Measurements from ENCODE around the gene CLASRP. TPM values are rescaled to one million over a fixed set of nuclear protein-coding genes. Genes with fewer than 3 reads are reported as not detected.

Gene CLASRP
- total RNA-seq, 1 experiment from 2014 or later, result 79.9 TPM

DNA sequence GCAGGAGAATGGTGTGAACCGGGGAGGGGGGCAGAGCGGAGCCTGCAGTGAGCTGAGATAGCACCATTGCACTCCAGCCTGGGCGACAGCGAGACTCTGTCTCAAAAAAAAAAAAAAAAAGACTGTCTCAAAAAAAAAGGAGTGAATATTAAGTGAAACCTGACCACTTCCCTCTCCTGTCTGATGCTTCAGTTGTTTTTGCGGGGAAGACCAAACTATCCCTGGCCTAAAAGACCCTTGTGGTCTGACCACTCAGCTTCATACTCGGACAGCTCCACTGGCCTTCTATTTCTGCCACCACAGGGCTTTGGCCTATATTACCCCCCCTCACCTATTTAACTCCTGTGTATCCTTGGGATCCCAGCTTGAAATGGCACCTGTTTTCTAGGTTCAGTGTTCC, 2.3 kb downstream of the CLASRP start:
- Histone ChIP-seq H3K4me1 (ENCODE audit: control insufficient read depth in 1 of 2, insufficient read depth in 2 of 2, low read length in 2 of 2) (peaks cover 7 to 9% of the 10 kb centered on the region in 2 experiments), H3K9me2 (ENCODE audit: insufficient read depth) (no peaks in the 10 kb centered on the region), H4K20me1 (ENCODE audit: insufficient read depth) (peaks cover 15% of the 10 kb centered on the region; the same call in 1 of the 2 replicates), H3K9ac (ENCODE audit: low read length) (no peak overlapping the region), H3K9me3 (ENCODE audit: control insufficient read depth in 1 of 2, insufficient read depth in 1 of 2, low read depth in 1 of 2, low read length in 2 of 2) (no peaks in the 10 kb centered on the region), H3K4me3 (replicated peaks in 1 of 2; ENCODE audit: low read depth in 1 of 2, low read length in 2 of 2) (no peak overlapping the region), H3K79me2 (ENCODE audit: insufficient read depth, low read length) (peaks cover 70% of the 10 kb centered on the region), H3K4me2 (ENCODE audit: low read length) (no peak overlapping the region), H3K27ac (ENCODE audit: low read depth, low read length) (no peak overlapping the region), H2AFZ (ENCODE audit: low read depth, low read length, poor library complexity, severe bottlenecking) (no peak overlapping the region), H3K36me3 (ENCODE audit: control insufficient read depth in 1 of 2, insufficient read depth in 2 of 2, low read length in 2 of 2) (peaks cover 38 to 42% of the 10 kb centered on the region in 2 experiments), H3K27me3 (ENCODE audit: insufficient read depth, low read length) (no peaks in the 10 kb centered on the region)
- DNase-seq (ENCODE audit: low read depth, low spot score) (no peak), ATAC-seq (no peak)
- CTCF ChIA-PET, result no interaction called here
- no TSS peak for BruUV-seq (replicated peaks)
- TF ChIP-seq, protein P1, sequence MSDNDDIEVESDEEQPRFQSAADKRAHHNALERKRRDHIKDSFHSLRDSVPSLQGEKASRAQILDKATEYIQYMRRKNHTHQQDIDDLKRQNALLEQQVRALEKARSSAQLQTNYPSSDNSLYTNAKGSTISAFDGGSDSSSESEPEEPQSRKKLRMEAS (IDR thresholded peaks at IDR 0.05), result no peak
- TF ChIP-seq YY1 (IDR thresholded peaks at IDR 0.05; ENCODE audit: extremely low read depth, insufficient replicate concordance, low read depth, low read length) (no peak), POLR2A (IDR thresholded peaks at IDR 0.05; ENCODE audit: borderline replicate concordance, extremely low read depth, insufficient read depth, insufficient read length) (no peak), JUND (IDR thresholded peaks at IDR 0.05) (no peak), SIN3A (IDR thresholded peaks at IDR 0.05; ENCODE audit: low read depth) (no peak), EZH2phosphoT487 (IDR thresholded peaks at IDR 0.05; ENCODE audit: borderline replicate concordance) (no peak)
- POLR2A ChIA-PET, result no interaction called here
- intact Hi-C loops (cut with micrococcal nuclease), result no loop called here
- RAD21 ChIA-PET (ENCODE audit: low non-redundant PET in 1 of 2, low total read pairs in 2 of 2, uncharacterized antibody in 2 of 2, unreplicated experiment in 2 of 2), result no interaction called here

DNA sequence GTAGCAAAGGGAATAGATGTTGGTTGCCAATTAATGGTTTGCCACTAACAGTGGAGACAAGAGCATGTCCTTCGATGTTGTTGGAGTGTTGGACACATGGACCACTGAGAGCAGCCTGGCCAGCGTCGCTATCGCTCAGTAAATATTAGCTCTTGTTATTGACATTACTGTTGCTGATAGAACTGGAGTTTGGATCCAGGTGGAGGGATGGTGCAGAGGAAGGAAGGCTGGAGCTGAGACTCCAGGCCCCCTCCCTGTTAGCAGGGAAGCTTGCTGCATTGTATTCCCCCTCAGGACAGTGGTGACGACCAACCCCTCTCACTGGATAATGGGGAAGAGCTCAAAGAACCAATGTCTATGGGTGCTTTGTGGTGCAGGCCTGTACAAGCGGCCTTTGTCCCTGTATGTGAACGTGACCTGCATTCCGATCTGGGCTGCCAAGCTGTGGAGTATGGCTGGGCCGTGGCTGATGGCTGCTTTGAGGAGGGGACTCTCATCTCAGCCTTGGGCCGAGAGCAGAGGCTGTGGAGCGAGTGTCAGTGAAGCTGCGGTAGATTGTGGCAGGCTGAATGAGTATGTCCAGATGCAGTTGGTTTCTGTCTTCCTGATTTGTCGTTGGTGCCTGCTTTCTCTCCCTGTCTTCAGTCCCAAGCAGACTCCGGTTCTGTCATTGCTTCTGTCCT, 7.0 kb downstream of the CLASRP start:
- DNase-seq (ENCODE audit: low read depth, low spot score) (no peak), ATAC-seq (no peak)
- no peaks in the 10 kb centered on the region for H3K9me3 ChIP-seq (ENCODE audit: control insufficient read depth in 1 of 2, insufficient read depth in 1 of 2, low read depth in 1 of 2, low read length in 2 of 2)
- H4K20me1 ChIP-seq (ENCODE audit: insufficient read depth), result 0 out of 2 replicates have a peak, but pooled peaks cover 3% of the 10 kb centered on the region
- no peak overlapping the region for H2AFZ ChIP-seq (ENCODE audit: low read depth, low read length, poor library complexity, severe bottlenecking)
- no peak overlapping the region for H3K4me3 ChIP-seq (replicated peaks in 1 of 2; ENCODE audit: low read depth in 1 of 2, low read length in 2 of 2)
- ChIA-PET POLR2A (no interaction called here), RAD21 (ENCODE audit: low non-redundant PET in 1 of 2, low total read pairs in 2 of 2, uncharacterized antibody in 2 of 2, unreplicated experiment in 2 of 2) (no interaction called here), CTCF (interaction anchor here (1.8 kb wide), 1 partner anchor 14 kb away, joined by 7 read pairs; no protein-coding TSS in a partner anchor)
- H3K27ac ChIP-seq (ENCODE audit: low read depth, low read length), result no peak overlapping the region
- H3K79me2 ChIP-seq (ENCODE audit: insufficient read depth, low read length), result peaks cover 98% of the 10 kb centered on the region
- no TSS peak for BruUV-seq (replicated peaks)
- H3K4me1 ChIP-seq (ENCODE audit: control insufficient read depth in 1 of 2, insufficient read depth in 2 of 2, low read length in 2 of 2), result peaks cover under 1 to 20% of the 10 kb centered on the region in 2 experiments; a peak in 3 of 4 replicates
- intact Hi-C loops (cut with micrococcal nuclease), result no loop called here
- H3K36me3 ChIP-seq (ENCODE audit: control insufficient read depth in 1 of 2, insufficient read depth in 2 of 2, low read length in 2 of 2), result peaks cover 37 to 41% of the 10 kb centered on the region in 2 experiments
- H3K4me2 ChIP-seq (ENCODE audit: low read length), result no peak overlapping the region
- no peaks in the 10 kb centered on the region for H3K9me2 ChIP-seq (ENCODE audit: insufficient read depth)
- H3K27me3 ChIP-seq (ENCODE audit: insufficient read depth, low read length), result no peaks in the 10 kb centered on the region
- no peak overlapping the region for H3K9ac ChIP-seq (ENCODE audit: low read length)
- TF ChIP-seq SP1 (IDR thresholded peaks at IDR 0.05; ENCODE audit: low read depth), result no peak
- no peak for TF ChIP-seq POLR2AphosphoS5 (IDR thresholded peaks at IDR 0.05; ENCODE audit: low read depth, low read length)
- no peak for TF ChIP-seq FOSL1 (IDR thresholded peaks at IDR 0.05; ENCODE audit: low read depth)
- TF ChIP-seq, protein P2, sequence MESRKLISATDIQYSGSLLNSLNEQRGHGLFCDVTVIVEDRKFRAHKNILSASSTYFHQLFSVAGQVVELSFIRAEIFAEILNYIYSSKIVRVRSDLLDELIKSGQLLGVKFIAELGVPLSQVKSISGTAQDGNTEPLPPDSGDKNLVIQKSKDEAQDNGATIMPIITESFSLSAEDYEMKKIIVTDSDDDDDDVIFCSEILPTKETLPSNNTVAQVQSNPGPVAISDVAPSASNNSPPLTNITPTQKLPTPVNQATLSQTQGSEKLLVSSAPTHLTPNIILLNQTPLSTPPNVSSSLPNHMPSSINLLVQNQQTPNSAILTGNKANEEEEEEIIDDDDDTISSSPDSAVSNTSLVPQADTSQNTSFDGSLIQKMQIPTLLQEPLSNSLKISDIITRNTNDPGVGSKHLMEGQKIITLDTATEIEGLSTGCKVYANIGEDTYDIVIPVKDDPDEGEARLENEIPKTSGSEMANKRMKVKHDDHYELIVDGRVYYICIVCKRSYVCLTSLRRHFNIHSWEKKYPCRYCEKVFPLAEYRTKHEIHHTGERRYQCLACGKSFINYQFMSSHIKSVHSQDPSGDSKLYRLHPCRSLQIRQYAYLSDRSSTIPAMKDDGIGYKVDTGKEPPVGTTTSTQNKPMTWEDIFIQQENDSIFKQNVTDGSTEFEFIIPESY (IDR thresholded peaks at IDR 0.05; ENCODE audit: extremely low read depth, insufficient replicate concordance, low read length), result no peak
- no peak for TF ChIP-seq SRF (IDR thresholded peaks at IDR 0.05; ENCODE audit: low read depth)
- TF ChIP-seq, protein P3, sequence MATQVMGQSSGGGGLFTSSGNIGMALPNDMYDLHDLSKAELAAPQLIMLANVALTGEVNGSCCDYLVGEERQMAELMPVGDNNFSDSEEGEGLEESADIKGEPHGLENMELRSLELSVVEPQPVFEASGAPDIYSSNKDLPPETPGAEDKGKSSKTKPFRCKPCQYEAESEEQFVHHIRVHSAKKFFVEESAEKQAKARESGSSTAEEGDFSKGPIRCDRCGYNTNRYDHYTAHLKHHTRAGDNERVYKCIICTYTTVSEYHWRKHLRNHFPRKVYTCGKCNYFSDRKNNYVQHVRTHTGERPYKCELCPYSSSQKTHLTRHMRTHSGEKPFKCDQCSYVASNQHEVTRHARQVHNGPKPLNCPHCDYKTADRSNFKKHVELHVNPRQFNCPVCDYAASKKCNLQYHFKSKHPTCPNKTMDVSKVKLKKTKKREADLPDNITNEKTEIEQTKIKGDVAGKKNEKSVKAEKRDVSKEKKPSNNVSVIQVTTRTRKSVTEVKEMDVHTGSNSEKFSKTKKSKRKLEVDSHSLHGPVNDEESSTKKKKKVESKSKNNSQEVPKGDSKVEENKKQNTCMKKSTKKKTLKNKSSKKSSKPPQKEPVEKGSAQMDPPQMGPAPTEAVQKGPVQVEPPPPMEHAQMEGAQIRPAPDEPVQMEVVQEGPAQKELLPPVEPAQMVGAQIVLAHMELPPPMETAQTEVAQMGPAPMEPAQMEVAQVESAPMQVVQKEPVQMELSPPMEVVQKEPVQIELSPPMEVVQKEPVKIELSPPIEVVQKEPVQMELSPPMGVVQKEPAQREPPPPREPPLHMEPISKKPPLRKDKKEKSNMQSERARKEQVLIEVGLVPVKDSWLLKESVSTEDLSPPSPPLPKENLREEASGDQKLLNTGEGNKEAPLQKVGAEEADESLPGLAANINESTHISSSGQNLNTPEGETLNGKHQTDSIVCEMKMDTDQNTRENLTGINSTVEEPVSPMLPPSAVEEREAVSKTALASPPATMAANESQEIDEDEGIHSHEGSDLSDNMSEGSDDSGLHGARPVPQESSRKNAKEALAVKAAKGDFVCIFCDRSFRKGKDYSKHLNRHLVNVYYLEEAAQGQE (IDR thresholded peaks at IDR 0.05; ENCODE audit: low read depth), result no peak
- no peak for TF ChIP-seq EZH2phosphoT487 (IDR thresholded peaks at IDR 0.05; ENCODE audit: borderline replicate concordance)
- TF ChIP-seq ZFX (IDR thresholded peaks at IDR 0.05), result no peak
- TF ChIP-seq POLR2A (IDR thresholded peaks at IDR 0.05; ENCODE audit: borderline replicate concordance, extremely low read depth, insufficient read depth, insufficient read length), result no peak

Data from HCT116 (cell line).